Hepatocyte (in vitro differentiated cells): ENCODE measurements around the gene TMEM255A. TPM values are rescaled to one million over a fixed set of nuclear protein-coding genes. Genes with fewer than 3 reads are reported as not detected.

ENCODE experiments used
- DNase-seq: peaks from one replicate; pipeline ENCODE4 v3.0.0-alpha.2; 2016; ENCODE audit warnings: low spot score
- H2AFZ ChIP-seq: fragments of 200-600 bp; sonication (generic); 2 replicates; pipeline ENCODE4 v1.6.0; 2016; ENCODE audit warnings: antibody characterized with exemption, mild to moderate bottlenecking
- H3K27ac ChIP-seq: fragments of 200-600 bp; sonication (generic); 2 replicates; pipeline ENCODE4 v1.5.1; 2016; ENCODE audit warnings: mild to moderate bottlenecking
- H3K27me3 ChIP-seq: fragments of 200-600 bp; sonication (generic); 2 replicates; pipeline ENCODE4 v1.6.1; 2016
- H3K36me3 ChIP-seq: fragments of 200-600 bp; sonication (generic); replicated peaks from 2 replicates; pipeline ENCODE4 v1.5.1; 2016; ENCODE audit warnings: low read depth; ENCODE audit not compliant: insufficient read depth
- H3K4me1 ChIP-seq: fragments of 200-600 bp; sonication (generic); 2 replicates; pipeline ENCODE4 v1.5.1; 2016; ENCODE audit warnings: mild to moderate bottlenecking, moderate library complexity; ENCODE audit not compliant: insufficient read depth
- H3K4me2 ChIP-seq: fragments of 200-600 bp; sonication (generic); 2 replicates; pipeline ENCODE4 v1.6.0; 2016
- H3K4me3 ChIP-seq: fragments of 200-600 bp; sonication (generic); 2 replicates; pipeline ENCODE4 v1.5.1; 2016; ENCODE audit warnings: mild to moderate bottlenecking
- H3K79me2 ChIP-seq: fragments of 200-600 bp; sonication (generic); 2 replicates; pipeline ENCODE4 v1.6.0; 2017; ENCODE audit warnings: mild to moderate bottlenecking
- H3K9me2 ChIP-seq: fragments of 200-600 bp; sonication (generic); replicated peaks from 2 replicates; pipeline ENCODE4 v1.6.0; 2017; ENCODE audit warnings: mild to moderate bottlenecking; ENCODE audit not compliant: insufficient read depth
- H3K9me3 ChIP-seq: fragments of 200-600 bp; sonication (generic); 2 replicates; pipeline ENCODE4 v1.5.1; 2016; ENCODE audit warnings: low read depth, mild to moderate bottlenecking
- H4K20me1 ChIP-seq: fragments of 200-600 bp; sonication (generic); 2 replicates; pipeline ENCODE4 v1.6.0; 2016; ENCODE audit warnings: mild to moderate bottlenecking; ENCODE audit not compliant: insufficient read depth, poor library complexity, severe bottlenecking
- CTCF ChIP-seq: fragments of 200-600 bp; sonication (generic); IDR thresholded peaks from 2 replicates; pipeline ENCODE4 v1.5.1; 2016; ENCODE audit warnings: antibody characterized with exemption, mild to moderate bottlenecking; ENCODE audit not compliant: poor library complexity
- EZH2 ChIP-seq: fragments of 200-600 bp; sonication (generic); IDR thresholded peaks from 2 replicates; pipeline ENCODE4 v1.6.1; 2016; ENCODE audit warnings: antibody characterized with exemption, mild to moderate bottlenecking, borderline replicate concordance
- EZH2phosphoT487 ChIP-seq: fragments of 200-600 bp; sonication (generic); IDR thresholded peaks from one replicate; pipeline ENCODE4 v1.6.1; 2018; ENCODE audit warnings: antibody characterized with exemption, mild to moderate bottlenecking, low read depth, moderate library complexity; ENCODE audit not compliant: unreplicated experiment, severe bottlenecking
- WGBS: methylation state at CpG from one replicate; pipeline ENCODE4 v1.1.6; 2016; ENCODE audit warnings: low lambda C conversion rate; ENCODE audit errors: missing lambda C conversion rate; 5-methylcytosine and 5-hydroxymethylcytosine counted together
- polyA plus RNA-seq: library from polyadenylated mRNA; unstranded; fragments of >200 nt; fragmentation: Nextera tagmentation; extraction: Ambion mirVana; gene quantifications from 2 replicates; pipeline ENCODE4 v1.2.1, GENCODE V29; 2016
- total RNA-seq: library from RNA; depleted of rRNA; stranded (reverse); fragments of >200 nt; gene quantifications from 2 replicates; pipeline ENCODE4 v1.2.3, GENCODE V29; 2014

Gene TMEM255A
- total and polyA plus RNA-seq, 2 experiments from 2014 or later, result 0.77 to 2.2 TPM

GRCh38 chrX:120290107-120290506, 21.2 kb downstream of the TMEM255A start:
- H3K27me3 ChIP-seq, result no peaks in the 10 kb centered on the region
- TF ChIP-seq EZH2 (no peak), EZH2phosphoT487 (no peak), CTCF (no peak)
- H3K4me2 ChIP-seq, result no peak overlapping the region
- H2AFZ ChIP-seq, result no peak overlapping the region
- no peaks in the 10 kb centered on the region for H3K4me1 ChIP-seq
- no peak for DNase-seq
- no peak overlapping the region for H3K4me3 ChIP-seq
- H4K20me1 ChIP-seq, result no peaks in the 10 kb centered on the region
- no peaks in the 10 kb centered on the region for H3K9me3 ChIP-seq
- no peak overlapping the region for H3K27ac ChIP-seq
- no peaks in the 10 kb centered on the region for H3K79me2 ChIP-seq
- no peaks in the 10 kb centered on the region for H3K36me3 ChIP-seq
- H3K9me2 ChIP-seq, result no peaks in the 10 kb centered on the region

GRCh38 chrX:120287513-120288112, 23.6 kb downstream of the TMEM255A start:
- H3K4me3 ChIP-seq, result no peak overlapping the region

GRCh38 chrX:120286733-120287512, 24.3 kb downstream of the TMEM255A start:
- Histone ChIP-seq H3K27me3 (no peaks in the 10 kb centered on the region), H4K20me1 (no peaks in the 10 kb centered on the region), H3K9me3 (no peaks in the 10 kb centered on the region), H3K9me2 (no peaks in the 10 kb centered on the region), H3K4me3 (no peak overlapping the region), H2AFZ (no peak overlapping the region), H3K79me2 (no peaks in the 10 kb centered on the region), H3K27ac (no peak overlapping the region), H3K4me2 (no peak overlapping the region), H3K36me3 (no peaks in the 10 kb centered on the region), H3K4me1 (no peaks in the 10 kb centered on the region)
- WGBS, result 75% methylated on average over 4 of the region's 4 CpGs
- TF ChIP-seq EZH2phosphoT487 (no peak), CTCF (no peak), EZH2 (no peak)
- DNase-seq, result no peak

More at GRCh38 chrX:120287513-120288112, 23.6 kb downstream of the TMEM255A start:
- Histone ChIP-seq H4K20me1 (no peaks in the 10 kb centered on the region), H3K27ac (no peak overlapping the region), H2AFZ (no peak overlapping the region), H3K9me2 (no peaks in the 10 kb centered on the region), H3K27me3 (no peaks in the 10 kb centered on the region), H3K4me2 (no peak overlapping the region), H3K9me3 (no peaks in the 10 kb centered on the region), H3K4me1 (no peaks in the 10 kb centered on the region), H3K79me2 (no peaks in the 10 kb centered on the region), H3K36me3 (no peaks in the 10 kb centered on the region)
- 62% methylated on average over 3 of the region's 3 CpGs for WGBS
- TF ChIP-seq EZH2phosphoT487 (no peak), EZH2 (no peak), CTCF (no peak)
- DNase-seq, result no peak
